Peyer's patch (tissue), 4 donors: Measurements from ENCODE around the gene ALKBH5. TPM values are rescaled to one million over a fixed set of nuclear protein-coding genes. Genes with fewer than 3 reads are reported as not detected.

Source experiments
- DNase-seq, 3 donors: peaks; one replicate each; pipeline ENCODE4 v3.0.0-alpha.2; 2017 to 2019
- H3K27ac ChIP-seq, 4 donors: fragments of 200-600 bp; sonication (generic); one replicate each; pipeline ENCODE4 v1.5.1; 2016 to 2019
- H3K27me3 ChIP-seq, 2 donors: fragments of 200-600 bp; sonication (generic); one replicate each; pipeline ENCODE4 v1.5.1; 2019
- H3K36me3 ChIP-seq, 3 donors: fragments of 200-600 bp; sonication (generic); one replicate each; pipeline ENCODE4 v1.5.1; 2016 to 2019
- H3K4me1 ChIP-seq, 4 donors: fragments of 200-600 bp; sonication (generic); one replicate each; pipeline ENCODE4 v1.5.1; 2016 to 2019
- H3K4me3 ChIP-seq, 4 donors: fragments of 200-600 bp; sonication (generic); 1 replicate in 3 of 4; 2 replicates in 1 of 4; pipeline ENCODE4 v1.5.1; 2016 to 2019; ENCODE audit warnings: mild to moderate bottlenecking in 1 of 4
- H3K9me3 ChIP-seq, 4 donors: fragments of 200-600 bp; sonication (generic); one replicate each; pipeline ENCODE4 v1.5.1; 2016 to 2019; ENCODE audit warnings: mild to moderate bottlenecking in 1 of 4
- POLR2A ChIP-seq, 2 donors: fragments of 450-650 bp; IDR thresholded peaks; one replicate each; pipeline ENCODE4 v1.5.1; 2017; ENCODE audit warnings: antibody characterized with exemption in 2 of 2, mild to moderate bottlenecking in 2 of 2, moderate library complexity in 2 of 2
- total RNA-seq, 4 donors: library from RNA; depleted of rRNA; stranded (reverse); fragments of >200 nt; gene quantifications; one replicate each; pipeline ENCODE4 v1.1.0, GENCODE V29; 2016
- TF ChIP-seq, protein P1 (sequence below), 6 experiments: fragments of 450-650 bp in 4 of 6; fragments of 200-600 bp in 2 of 6; sonication (generic) in 1 of 6; IDR thresholded peaks; one replicate each; pipeline ENCODE4 v1.5.1; 2017 to 2019; ENCODE audit warnings: antibody characterized with exemption in 6 of 6, mild to moderate bottlenecking in 3 of 6, moderate library complexity in 1 of 6

ALKBH5 gene
- total RNA-seq, 4 donors from 2014 or later: 65.6 to 78.5 (median 72.9) TPM

DNA sequence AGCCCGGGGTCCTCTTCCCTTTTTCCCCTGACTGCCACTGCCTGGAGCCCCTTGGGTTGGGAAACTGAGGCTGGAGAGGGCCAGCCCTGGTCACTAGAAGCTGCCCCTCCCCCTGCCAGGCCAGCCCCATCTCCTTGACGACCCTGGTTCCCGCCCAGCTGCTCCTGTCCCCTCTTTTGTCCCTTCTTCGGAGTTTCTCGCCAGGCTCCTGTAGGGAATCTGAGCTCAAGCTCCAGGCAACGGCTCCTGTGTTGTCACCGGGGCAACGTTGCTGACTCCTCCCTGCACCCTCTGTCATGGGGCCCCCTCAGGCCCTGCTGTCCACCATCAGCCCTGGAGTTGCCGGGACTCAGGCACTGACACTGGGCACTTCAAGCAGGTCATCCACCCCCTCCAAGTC, 47.5 kb downstream of the ALKBH5 start:
- Histone ChIP-seq H3K4me3 (no peak overlapping the region), H3K27ac (no peak overlapping the region), H3K4me1 (peaks cover 0 to 12% (median 7%) of the 10 kb centered on the region in 4 donors), H3K27me3 (no peaks in the 10 kb centered on the region), H3K9me3 (no peaks in the 10 kb centered on the region), H3K36me3 (peaks cover 0 to 23% (median 0%) of the 10 kb centered on the region in 3 donors)
- TF ChIP-seq, protein P1, sequence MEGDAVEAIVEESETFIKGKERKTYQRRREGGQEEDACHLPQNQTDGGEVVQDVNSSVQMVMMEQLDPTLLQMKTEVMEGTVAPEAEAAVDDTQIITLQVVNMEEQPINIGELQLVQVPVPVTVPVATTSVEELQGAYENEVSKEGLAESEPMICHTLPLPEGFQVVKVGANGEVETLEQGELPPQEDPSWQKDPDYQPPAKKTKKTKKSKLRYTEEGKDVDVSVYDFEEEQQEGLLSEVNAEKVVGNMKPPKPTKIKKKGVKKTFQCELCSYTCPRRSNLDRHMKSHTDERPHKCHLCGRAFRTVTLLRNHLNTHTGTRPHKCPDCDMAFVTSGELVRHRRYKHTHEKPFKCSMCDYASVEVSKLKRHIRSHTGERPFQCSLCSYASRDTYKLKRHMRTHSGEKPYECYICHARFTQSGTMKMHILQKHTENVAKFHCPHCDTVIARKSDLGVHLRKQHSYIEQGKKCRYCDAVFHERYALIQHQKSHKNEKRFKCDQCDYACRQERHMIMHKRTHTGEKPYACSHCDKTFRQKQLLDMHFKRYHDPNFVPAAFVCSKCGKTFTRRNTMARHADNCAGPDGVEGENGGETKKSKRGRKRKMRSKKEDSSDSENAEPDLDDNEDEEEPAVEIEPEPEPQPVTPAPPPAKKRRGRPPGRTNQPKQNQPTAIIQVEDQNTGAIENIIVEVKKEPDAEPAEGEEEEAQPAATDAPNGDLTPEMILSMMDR (IDR thresholded peaks at IDR 0.05): no peak
- no peak for TF ChIP-seq POLR2A (IDR thresholded peaks at IDR 0.05)
- DNase-seq: no peak

DNA sequence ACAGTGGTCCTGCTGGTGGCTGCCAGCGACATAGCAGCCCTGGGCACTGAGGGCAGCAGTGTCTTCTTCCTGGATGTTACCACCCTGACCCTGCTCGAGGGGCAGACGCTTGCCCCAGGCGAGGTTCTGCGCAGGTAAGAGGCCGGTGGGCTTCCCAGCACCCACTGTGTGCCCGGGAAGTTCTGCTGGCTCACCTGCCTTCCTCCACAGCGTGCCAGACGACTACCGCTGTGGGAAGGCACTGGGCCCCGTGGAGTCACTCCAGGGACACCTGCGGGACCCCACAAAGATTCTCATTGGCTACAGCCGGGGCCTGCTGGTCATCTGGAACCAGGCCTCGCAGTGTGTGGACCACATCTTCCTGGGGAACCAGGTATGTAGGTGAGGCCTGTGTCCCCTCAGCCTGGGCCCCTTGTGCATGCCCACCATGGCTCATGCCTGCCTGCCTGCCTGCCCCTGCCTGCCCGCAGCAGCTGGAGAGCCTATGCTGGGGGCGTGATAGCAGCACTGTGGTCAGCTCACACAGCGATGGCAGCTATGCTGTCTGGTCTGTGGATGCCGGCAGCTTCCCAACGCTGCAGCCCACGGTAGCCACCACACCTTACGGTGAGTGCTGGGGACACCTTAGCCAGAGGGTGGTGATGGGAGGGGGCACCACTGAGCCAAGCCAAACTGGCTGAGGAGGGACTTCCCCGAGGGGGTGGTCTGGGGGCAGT, 50.3 kb downstream of the ALKBH5 start:
- H3K36me3 ChIP-seq: peaks cover 0 to 42% (median 0%) of the 10 kb centered on the region in 3 donors
- H3K9me3 ChIP-seq: no peaks in the 10 kb centered on the region
- no peak for DNase-seq
- H3K4me1 ChIP-seq: no peaks in the 10 kb centered on the region
- H3K27me3 ChIP-seq: no peaks in the 10 kb centered on the region
- TF ChIP-seq, protein P1 (IDR thresholded peaks at IDR 0.05): no peak
- no peak for TF ChIP-seq POLR2A (IDR thresholded peaks at IDR 0.05)
- no peak overlapping the region for H3K27ac ChIP-seq
- H3K4me3 ChIP-seq: no peak overlapping the region

DNA sequence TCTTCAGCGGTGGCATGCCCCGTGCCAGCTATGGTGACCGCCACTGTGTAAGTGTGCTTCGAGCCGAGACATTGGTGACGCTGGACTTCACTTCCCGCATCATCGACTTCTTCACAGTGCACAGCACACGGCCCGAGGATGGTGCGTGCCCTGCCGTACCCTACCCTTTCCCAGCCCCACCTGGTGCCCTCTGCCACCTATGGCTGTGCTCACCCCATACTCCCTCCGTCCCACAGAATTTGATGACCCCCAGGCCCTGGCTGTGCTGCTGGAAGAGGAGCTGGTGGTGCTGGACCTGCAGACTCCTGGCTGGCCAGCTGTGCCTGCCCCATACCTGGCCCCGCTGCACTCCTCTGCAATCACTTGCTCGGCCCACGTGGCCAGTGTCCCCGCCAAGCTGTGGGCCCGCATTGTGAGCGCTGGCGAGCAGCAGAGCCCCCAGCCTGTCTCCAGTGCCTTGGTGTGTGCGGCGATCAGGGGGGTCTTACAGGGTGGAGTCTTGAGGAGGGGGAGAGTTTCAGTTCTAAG, 51.3 kb downstream of the ALKBH5 start:
- no peak for TF ChIP-seq POLR2A (IDR thresholded peaks at IDR 0.05)
- TF ChIP-seq, protein P1 (IDR thresholded peaks at IDR 0.05): no peak
- Histone ChIP-seq H3K9me3 (no peaks in the 10 kb centered on the region), H3K27ac (no peak overlapping the region), H3K4me3 (no peak overlapping the region), H3K4me1 (no peaks in the 10 kb centered on the region), H3K36me3 (peaks cover 0 to 42% (median 0%) of the 10 kb centered on the region in 3 donors), H3K27me3 (no peaks in the 10 kb centered on the region)
- DNase-seq: no peak

DNA sequence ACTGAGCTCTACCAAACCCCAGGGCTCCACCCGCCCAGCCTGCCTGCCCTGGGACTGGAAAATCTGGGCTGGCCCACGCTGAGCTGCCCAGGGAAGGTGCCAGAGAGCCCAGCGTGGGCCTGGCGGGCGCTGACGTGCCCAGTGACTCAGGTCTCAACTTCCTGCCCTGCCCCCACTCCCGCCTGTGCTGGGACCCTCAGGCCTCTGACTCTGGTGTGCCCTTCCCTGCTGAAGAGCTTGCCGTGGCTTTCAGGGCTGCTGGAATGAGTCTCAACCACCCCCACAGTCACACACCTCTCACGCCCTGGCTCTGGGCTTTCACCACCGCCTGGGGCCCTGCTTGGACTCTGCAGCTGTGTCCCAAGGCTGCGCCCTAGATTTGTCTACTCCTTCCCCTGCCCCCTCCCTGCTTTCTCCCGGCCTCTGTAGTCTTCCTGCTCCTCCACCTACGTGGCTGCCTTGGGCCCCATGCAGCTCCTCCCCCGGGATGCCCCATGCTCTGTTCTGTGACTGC, 52.2 kb downstream of the ALKBH5 start:
- H3K27ac ChIP-seq: no peak overlapping the region
- H3K4me1 ChIP-seq: no peaks in the 10 kb centered on the region
- H3K27me3 ChIP-seq: no peaks in the 10 kb centered on the region
- H3K4me3 ChIP-seq: no peak overlapping the region
- no peaks in the 10 kb centered on the region for H3K9me3 ChIP-seq
- H3K36me3 ChIP-seq: peaks cover 0 to 42% (median 0%) of the 10 kb centered on the region in 3 donors
- TF ChIP-seq, protein P1 (IDR thresholded peaks at IDR 0.05): no peak
- TF ChIP-seq POLR2A (IDR thresholded peaks at IDR 0.05): no peak
- no peak for DNase-seq

DNA sequence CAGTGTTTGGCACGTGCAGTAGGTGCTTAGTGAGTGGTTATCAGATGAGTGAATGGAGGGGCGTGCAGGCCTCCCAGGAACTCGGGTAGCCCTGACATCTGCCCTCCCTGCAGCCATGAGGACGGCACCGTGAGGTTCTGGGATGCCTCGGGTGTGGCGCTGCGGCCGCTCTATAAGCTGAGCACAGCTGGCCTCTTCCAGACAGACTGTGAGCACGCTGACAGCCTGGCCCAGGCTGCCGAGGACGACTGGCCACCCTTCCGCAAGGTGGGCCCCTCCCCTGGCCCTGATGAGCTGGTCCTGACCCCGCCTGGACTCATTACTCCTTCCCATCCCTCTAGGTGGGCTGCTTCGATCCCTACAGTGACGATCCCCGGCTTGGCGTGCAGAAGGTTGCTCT, 52.9 kb downstream of the ALKBH5 start:
- no peaks in the 10 kb centered on the region for H3K4me1 ChIP-seq
- no peaks in the 10 kb centered on the region for H3K27me3 ChIP-seq
- TF ChIP-seq POLR2A (IDR thresholded peaks at IDR 0.05): no peak
- TF ChIP-seq, protein P1 (IDR thresholded peaks at IDR 0.05): no peak
- no peak for DNase-seq
- peaks cover 0 to 46% (median 0%) of the 10 kb centered on the region in 3 donors for H3K36me3 ChIP-seq
- H3K9me3 ChIP-seq: no peaks in the 10 kb centered on the region
- H3K4me3 ChIP-seq: no peak overlapping the region
- H3K27ac ChIP-seq: no peak overlapping the region
